Upper lobe of left lung (tissue), 6 donors: Measurements from ENCODE around the gene ZNHIT6. TPM values are rescaled to one million over a fixed set of nuclear protein-coding genes. Genes with fewer than 3 reads are reported as not detected.
A peak's percentile ranks its signal among the peaks of the same experiment; 100 is the strongest.
"Not testable (repeated sequence)": the region's sequence is repeated elsewhere in the genome, so short reads cannot be mapped to it uniquely, and the experiment has no call there.

Experiments used
- ATAC-seq, 2 donors: fragments of 200-7000 bp; cut with Tn5 transposase; one replicate each; pipeline ENCODE4 v1.9.1; 2022; ENCODE audit warnings: mild to moderate bottlenecking in 2 of 2, moderate library complexity in 2 of 2; ENCODE audit not compliant: low FRiP score in 2 of 2
- DNase-seq, 2 donors: peaks; one replicate each; pipeline ENCODE4 v3.0.0-alpha.2; 2019 to 2020
- H3K27ac ChIP-seq, 4 donors: fragments of 200-600 bp; sonication (generic); one replicate each; pipeline ENCODE4 v1.5.1; 2016 to 2019
- H3K27me3 ChIP-seq, 4 donors: fragments of 200-600 bp; sonication (generic); one replicate each; pipeline ENCODE4 v1.5.1; 2017 to 2019
- H3K36me3 ChIP-seq, 4 donors: fragments of 200-600 bp; sonication (generic); one replicate each; pipeline ENCODE4 v1.5.1; 2016 to 2019
- H3K4me1 ChIP-seq, 4 donors: fragments of 200-600 bp; sonication (generic); one replicate each; pipeline ENCODE4 v1.5.1; 2018 to 2019
- H3K4me3 ChIP-seq, 4 donors: fragments of 200-600 bp; sonication (generic); one replicate each; pipeline ENCODE4 v1.5.1; 2017 to 2019; ENCODE audit warnings: mild to moderate bottlenecking in 2 of 4, moderate library complexity in 1 of 4
- H3K9me3 ChIP-seq, 4 donors: fragments of 200-600 bp; sonication (generic); one replicate each; pipeline ENCODE4 v1.5.1; 2018 to 2019
- CTCF ChIP-seq, 6 experiments: fragments of 450-650 bp in 4 of 6; fragments of 200-600 bp in 2 of 6; sonication (generic) in 2 of 6; IDR thresholded peaks; one replicate each; pipeline ENCODE4 v1.5.1; 2016 to 2019; ENCODE audit warnings: antibody characterized with exemption in 6 of 6
- EP300 ChIP-seq, 4 donors: sonication (generic); formaldehyde crosslinking; IDR thresholded peaks; one replicate each; pipeline ENCODE4 v1.5.1; 2017; ENCODE audit warnings: antibody characterized with exemption in 4 of 4, control low read depth in 2 of 4
- POLR2A ChIP-seq, 4 donors: fragments of 450-650 bp; IDR thresholded peaks; one replicate each; pipeline ENCODE4 v1.5.1; 2016 to 2017; ENCODE audit warnings: antibody characterized with exemption in 4 of 4, mild to moderate bottlenecking in 2 of 4
- POLR2AphosphoS5 ChIP-seq, 2 donors: sonication (generic); formaldehyde crosslinking; IDR thresholded peaks; one replicate each; pipeline ENCODE4 v1.5.1; 2017; ENCODE audit warnings: antibody characterized with exemption in 2 of 2
- WGBS, 2 donors: methylation state at CpG; one replicate each; pipeline ENCODE4 v1.1.5; 2017 to 2018; 5-methylcytosine and 5-hydroxymethylcytosine counted together
- total RNA-seq, 6 donors: library from RNA; depleted of rRNA in 4 of 6; stranded (reverse); fragments of >200 nt in 4 of 6; gene quantifications; one replicate each; pipeline versions ENCODE4 v1.1.0 to v1.2.1, GENCODE V29; 2016 to 2021
- donor health status: DM: no; HTN: no; CAD: no; lungs with moderate emphysema.
- donor health status: DM: no; HTN: yes; CAD: no; lungs with severe emphysema.

The ZNHIT6 gene
- total RNA-seq, 6 donors from 2014 or later: 4.2 to 13.2 (median 10.0) TPM

- H3K27me3 ChIP-seq: no peaks in the 10 kb centered on the region
- TF ChIP-seq CTCF (IDR thresholded peaks at IDR 0.05) (no peak), POLR2A (IDR thresholded peaks at IDR 0.05) (no peak), EP300 (IDR thresholded peaks at IDR 0.05) (no peak), POLR2AphosphoS5 (IDR thresholded peaks at IDR 0.05) (no peak)
- WGBS, 2 donors: 71 to 81% methylated on average over 3 of the region's 3 CpGs
- no peak overlapping the region for H3K27ac ChIP-seq
- H3K4me1 ChIP-seq: no peaks in the 10 kb centered on the region
- no peak overlapping the region for H3K4me3 ChIP-seq
- ATAC-seq: no peak
- H3K9me3 ChIP-seq: no peaks in the 10 kb centered on the region
- H3K36me3 ChIP-seq: no peaks in the 10 kb centered on the region
- DNase-seq: no peak
Observed at GRCh38 chr1:85743814-85744213, 35.6 kb upstream of the ZNHIT6 start.

- Histone ChIP-seq H3K27ac (no peak overlapping the region), H3K9me3 (no peaks in the 10 kb centered on the region), H3K4me1 (no peaks in the 10 kb centered on the region), H3K4me3 (no peak overlapping the region), H3K27me3 (no peaks in the 10 kb centered on the region), H3K36me3 (no peaks in the 10 kb centered on the region)
- TF ChIP-seq CTCF (IDR thresholded peaks at IDR 0.05) (no peak), POLR2AphosphoS5 (IDR thresholded peaks at IDR 0.05) (no peak), POLR2A (IDR thresholded peaks at IDR 0.05) (no peak), EP300 (IDR thresholded peaks at IDR 0.05) (no peak)
- ATAC-seq (no peak), DNase-seq (no peak)
- 64 to 69% methylated on average over 1 of the region's 1 CpG for WGBS, 2 donors
Observed at GRCh38 chr1:85734931-85735330, 26.7 kb upstream of the ZNHIT6 start.

GRCh38 chr1:85718678-85719340 lies 10.6 kb upstream of the ZNHIT6 start:
- no peaks in the 10 kb centered on the region for H3K36me3 ChIP-seq
- no peak for ATAC-seq
- no peaks in the 10 kb centered on the region for H3K27me3 ChIP-seq
- H3K27ac ChIP-seq: no peak overlapping the region
- no peak overlapping the region for H3K4me3 ChIP-seq
- H3K9me3 ChIP-seq: peaks cover 6 to 19% (median 8%) of the 10 kb centered on the region in 4 donors
- no peak for DNase-seq
- H3K4me1 ChIP-seq: no peaks in the 10 kb centered on the region
- 92 to 93% methylated on average over 7 of the region's 7 CpGs for WGBS, 2 donors
- TF ChIP-seq CTCF (IDR thresholded peaks at IDR 0.05) (no peak), EP300 (IDR thresholded peaks at IDR 0.05) (no peak), POLR2A (IDR thresholded peaks at IDR 0.05) (no peak), POLR2AphosphoS5 (IDR thresholded peaks at IDR 0.05) (no peak)

- H3K27ac ChIP-seq, H3K27me3 ChIP-seq, H3K36me3 ChIP-seq, DNase-seq, H3K4me3 ChIP-seq, ATAC-seq, H3K4me1 ChIP-seq, H3K9me3 ChIP-seq: not testable (repeated sequence)
- WGBS, 2 donors: 85 to 87% methylated on average over 14 of the region's 14 CpGs
Observed at GRCh38 chr1:85714418-85715114, 6.3 kb upstream of the ZNHIT6 start.

GRCh38 chr1:85708829-85709227 lies 595 bp upstream of the ZNHIT6 start:
- H3K27ac ChIP-seq: peak overlapping the region; percentile 49 to 91 (median 89)
- 81 to 87% methylated on average over 6 of the region's 6 CpGs for WGBS, 2 donors

More at GRCh38 chr1:85708829-85709227, 595 bp upstream of the ZNHIT6 start:
- ATAC-seq: peak in 1 of 2 donors; percentile 2
- no peak for TF ChIP-seq POLR2A (IDR thresholded peaks at IDR 0.05)
- TF ChIP-seq EP300 (IDR thresholded peaks at IDR 0.05): no peak
- no peak for TF ChIP-seq POLR2AphosphoS5 (IDR thresholded peaks at IDR 0.05)
- no peak for TF ChIP-seq CTCF (IDR thresholded peaks at IDR 0.05)
- DNase-seq: no peak
- Histone ChIP-seq H3K4me3 (peak overlapping the region in 3 of 4 donors; percentile 57 to 88 (median 82)), H3K27me3 (no peaks in the 10 kb centered on the region), H3K36me3 (peaks cover 0 to 16% (median 2%) of the 10 kb centered on the region in 4 donors), H3K4me1 (peaks cover 12 to 18% (median 15%) of the 10 kb centered on the region in 4 donors), H3K9me3 (no peaks in the 10 kb centered on the region)
